Stimulated activated CD4-positive, alpha-beta T cell treated with anti-CD3 and anti-CD28 coated beads, TNF-alpha, amount 100 ng/mL, for 4 hours (primary cell): ENCODE measurements around the gene KRTAP10-1.

Experiments
- DNase-seq, 3 experiments: peaks; one replicate each; pipeline ENCODE4 v3.0.0-alpha.2; 2020; ENCODE audit warnings: low read depth in 3 of 3

The KRTAP10-1 gene

DNA sequence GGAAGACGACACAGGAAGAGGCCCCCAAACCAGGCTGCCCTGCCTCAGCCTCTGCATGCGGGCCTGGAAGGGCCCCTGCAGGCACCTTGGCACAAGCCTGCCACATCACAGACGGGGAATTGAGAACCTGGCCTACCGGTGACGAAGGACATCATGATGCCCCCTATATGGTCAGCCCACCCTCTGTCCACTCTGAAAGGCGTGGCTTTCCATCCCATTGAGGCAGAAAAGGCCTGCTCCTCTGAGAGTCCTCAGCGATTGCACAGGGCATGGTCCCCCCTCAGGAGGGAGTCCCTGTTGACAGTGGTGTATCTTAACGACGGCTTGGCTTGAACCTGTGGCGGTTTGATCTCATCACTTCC, 11.4 kb downstream of the KRTAP10-1 start:
- DNase-seq, result no peak

DNA sequence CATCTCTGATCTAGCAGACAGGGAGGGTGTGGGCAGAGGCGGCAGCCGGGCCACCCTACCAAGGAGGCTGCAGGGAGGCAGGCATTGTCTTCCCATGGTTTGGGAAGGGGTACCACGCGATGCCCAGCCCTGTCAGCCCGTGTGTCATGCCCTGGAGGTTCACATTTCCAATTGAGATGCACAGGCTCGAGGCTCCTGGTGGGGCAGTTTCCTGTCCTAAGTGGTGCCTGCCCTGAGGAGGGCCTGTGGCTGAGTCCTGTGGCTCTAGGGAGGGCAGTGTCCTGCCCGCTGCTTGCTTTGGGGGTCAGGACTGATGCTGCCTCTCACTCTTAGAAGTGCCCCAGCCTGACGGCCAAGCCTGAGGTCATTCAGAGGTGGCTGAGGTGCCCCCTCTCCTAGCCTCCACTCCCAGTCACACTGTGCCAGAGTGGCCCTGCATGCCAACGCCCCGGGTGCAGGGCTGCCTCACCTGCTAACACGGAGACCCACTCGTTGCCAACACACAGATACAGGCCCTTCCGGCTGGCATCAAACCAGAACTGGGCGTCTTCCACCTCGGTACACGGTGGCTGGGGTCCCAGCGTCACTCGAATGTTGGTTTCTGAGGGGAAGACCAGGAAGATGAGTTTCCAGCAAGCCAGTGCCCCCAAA, 11.9 kb downstream of the KRTAP10-1 start:
- no peak for DNase-seq

DNA sequence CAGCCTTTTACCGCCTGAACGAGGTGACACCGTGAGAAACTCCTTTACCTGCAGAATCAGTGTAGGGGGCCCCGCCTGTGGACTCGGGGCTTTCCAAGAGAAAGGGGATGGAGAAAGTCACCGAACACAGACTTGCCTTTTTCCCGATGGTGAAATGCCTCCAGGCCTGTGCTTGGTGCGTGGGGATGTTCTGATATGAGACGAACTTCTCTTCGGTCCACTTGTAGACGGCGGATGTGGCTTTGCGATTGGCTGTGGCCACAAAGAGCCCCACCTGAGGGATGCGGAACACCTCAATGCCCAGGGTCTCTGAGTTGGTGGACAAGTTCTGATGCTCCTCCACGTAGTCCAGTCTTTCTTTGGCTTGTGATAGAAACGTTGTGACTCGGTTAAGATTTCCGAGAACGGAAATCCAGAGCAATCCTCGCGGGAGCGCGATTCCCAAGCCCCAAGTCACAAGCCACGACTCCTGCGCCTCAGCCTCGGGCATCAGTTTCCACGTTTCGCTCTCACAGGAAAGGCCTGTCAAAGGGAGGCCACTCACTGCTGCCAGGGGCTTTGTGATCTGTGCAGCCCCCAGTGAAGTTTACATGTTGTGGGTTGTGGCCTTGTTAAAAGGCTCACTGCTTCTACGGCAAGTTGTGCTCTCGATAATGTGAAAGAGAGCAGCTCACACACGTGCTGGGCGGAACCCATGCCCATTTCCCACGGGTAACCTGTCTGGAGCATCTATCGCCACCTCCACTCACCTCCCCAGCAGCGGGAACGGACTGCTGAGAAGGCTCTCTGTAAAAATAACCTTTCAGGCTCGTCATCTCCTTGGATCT, 12.6 kb downstream of the KRTAP10-1 start:
- DNase-seq, result no peak

DNA sequence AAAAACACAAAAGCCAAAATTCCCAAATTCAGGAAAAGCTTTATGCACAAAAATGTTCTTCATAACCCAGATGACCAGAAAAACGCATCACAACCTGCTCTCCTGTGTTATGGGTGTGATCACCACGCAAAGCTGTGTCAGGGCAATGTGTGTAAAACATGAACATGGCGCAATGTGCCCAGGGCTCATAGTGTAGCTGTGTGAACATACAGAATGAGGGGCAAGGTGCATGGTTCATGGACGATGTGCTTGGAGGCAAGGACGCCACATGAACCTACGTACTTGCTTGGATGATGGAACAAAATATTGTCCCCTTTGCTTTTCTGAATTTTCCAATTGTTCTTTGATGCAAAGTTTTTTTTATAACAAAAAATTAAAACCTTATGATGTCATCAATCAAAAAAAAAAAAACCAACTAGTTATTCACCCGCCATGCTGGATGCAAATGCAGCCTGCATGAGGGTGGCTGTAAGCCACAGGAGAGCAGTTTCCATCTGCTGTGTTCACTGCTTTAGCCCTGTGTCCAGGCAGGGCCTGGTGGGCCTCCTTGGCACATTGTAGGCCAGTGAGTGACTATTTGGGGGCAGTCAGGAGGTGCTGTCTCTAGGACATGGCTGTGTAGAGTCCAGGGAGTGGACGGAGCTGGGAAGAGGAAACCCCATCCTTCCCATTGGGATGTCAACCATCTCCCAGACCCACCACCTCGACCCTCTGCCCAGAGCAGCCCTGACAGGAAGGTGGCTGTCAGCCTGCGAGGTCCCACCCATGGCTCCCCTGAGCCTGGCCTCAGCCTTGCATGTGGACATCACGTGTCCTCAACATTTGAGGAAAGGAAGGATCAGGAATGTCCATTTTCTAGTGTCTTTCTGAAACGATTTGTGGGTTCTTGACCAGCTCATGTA, 13.6 kb downstream of the KRTAP10-1 start:
- DNase-seq, result no peak

DNA sequence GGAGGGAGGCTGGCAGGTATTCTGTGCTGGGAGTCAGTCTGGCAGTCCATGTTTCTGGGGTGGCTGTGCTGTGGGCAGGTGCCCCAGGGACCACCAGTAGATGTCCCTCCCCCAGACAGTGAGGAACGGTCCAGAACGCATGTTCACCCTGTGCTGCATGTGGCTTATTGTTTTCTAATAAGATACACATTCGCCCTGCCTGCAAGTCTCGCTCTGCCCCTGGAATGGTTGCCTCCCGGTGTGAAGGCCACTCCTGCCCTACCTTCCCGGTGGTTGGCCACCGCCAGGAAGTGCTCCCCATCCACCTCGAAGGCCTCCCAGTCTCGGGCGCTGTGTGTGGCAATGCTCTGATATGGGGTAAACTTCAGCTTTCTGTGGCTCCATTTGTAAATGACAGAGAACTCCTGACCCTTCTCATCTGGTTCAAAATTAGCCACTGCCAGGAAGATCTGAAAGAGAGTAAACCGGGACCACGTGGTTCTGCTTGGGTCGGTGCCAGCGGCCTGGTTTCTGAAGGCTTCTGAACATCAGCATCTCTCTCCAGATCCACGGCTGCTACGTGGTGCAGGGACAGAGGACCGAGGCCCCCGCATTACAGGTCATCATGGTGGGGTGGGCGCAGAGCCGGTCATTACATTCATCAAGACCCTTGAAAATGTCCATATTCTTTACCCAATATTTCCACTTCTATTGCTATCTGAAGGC, 14.5 kb downstream of the KRTAP10-1 start:
- no peak for DNase-seq

DNA sequence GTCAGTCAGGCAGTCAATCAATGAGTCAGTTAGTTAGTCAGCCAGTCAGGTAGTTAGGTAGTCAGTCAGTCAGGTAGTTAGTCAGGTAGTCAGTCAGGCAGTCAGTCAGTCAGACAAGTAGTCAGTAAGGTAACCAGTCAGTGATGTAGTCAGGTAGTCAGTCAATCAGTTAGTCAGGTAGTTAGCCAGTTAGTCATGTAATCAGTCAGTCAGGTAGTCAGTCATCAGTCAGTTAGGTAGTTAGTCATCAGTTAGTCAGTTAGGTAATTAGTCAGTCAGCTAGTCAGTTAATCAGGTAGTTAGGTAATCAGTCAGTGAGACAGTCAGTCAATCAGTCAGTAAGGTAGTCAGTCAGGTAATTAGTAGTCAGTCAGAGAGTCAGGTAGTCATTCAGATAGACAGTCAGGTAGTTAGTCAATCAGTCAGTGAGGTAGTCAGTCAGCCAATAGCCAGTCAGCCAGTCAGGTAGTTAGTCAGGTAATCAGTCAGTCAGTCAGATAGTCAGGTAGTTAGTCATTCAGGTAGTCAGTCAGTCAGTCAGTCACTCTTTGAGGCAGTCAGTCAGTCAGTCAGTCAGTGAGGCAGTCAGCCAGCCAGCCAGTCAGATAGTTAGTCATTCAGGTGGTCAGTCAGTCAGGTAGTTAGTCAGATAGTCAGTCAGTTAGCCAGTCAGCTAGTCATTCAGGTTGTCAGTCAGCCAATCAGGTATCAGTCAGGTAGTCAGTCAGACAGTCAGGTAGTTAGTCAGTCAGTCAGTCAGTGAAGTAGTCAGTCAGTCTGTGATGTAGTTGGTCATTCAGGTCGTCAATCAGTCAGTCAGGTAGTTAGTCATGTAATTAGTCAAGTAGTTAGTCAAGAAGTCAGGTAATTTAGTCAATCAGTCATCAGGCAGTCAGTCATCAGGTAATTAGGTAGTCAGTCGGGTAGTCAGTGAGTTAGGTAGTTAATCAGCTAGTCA, 15.3 kb downstream of the KRTAP10-1 start:
- DNase-seq, result no peak

DNA sequence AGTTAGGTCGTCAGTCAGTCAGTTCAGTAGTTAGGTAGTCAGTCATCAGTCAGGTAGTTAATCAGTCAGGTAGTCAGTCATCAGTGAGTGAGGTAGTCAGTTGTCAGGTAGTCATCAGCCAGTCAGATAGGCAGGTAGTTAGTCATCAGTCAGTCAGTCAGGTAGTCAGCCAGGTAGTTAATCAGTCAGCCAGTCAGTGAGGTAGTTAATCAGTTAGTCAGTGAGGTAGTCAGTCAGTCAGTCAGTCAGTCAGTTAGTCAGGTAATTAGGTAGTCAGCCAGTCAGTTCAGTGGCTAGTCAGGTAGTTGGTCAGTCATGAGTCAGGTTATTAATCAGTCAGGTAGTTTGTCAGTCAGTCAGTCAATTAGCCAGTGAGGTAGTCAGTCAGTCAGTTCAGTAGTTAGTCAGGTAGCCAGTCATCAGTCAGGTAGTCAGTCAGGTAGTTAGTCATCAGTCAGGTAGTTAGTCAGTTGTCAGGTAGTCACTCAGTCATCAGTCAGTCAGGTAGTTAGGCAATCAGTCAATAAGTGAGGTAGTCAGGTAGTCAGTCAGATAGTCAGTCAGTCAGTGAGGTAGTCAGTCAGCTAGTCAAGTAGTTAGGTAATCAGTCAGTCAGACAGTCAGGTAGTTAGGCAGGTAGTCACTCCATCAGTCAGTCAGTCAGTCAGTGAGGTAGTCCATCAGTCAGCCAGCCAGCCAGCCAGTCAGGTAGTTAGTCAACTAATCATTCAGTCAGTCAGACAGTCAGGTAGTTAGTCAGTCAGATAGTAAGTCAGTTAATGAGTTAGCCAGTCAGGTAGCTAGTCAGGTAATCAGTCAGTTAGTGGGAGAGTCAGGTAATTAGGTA, 16.2 kb downstream of the KRTAP10-1 start:
- DNase-seq, result no peak

DNA sequence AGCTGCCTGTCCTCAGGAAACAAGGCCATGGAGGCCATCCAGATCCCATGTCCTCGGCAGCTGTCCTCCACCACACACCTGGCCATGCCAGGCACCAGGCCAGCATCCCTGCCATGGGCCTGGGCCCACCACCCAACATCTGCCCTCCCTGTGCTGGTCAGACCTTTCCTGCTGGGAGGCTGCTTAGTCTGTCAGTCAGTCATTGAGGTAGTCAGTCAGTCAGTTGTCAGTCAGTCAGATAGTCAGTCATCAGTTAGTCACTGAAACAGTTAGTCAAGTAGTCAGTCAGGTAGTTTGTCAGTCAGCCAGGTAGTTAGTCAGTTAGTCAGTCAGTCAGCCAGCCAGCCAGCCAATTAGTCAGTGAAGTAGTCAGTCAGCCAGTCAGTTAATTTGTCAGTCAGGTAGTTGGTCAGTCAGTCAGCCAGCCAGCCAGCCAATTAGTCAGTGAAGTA, 17.2 kb downstream of the KRTAP10-1 start:
- no peak for DNase-seq

DNA sequence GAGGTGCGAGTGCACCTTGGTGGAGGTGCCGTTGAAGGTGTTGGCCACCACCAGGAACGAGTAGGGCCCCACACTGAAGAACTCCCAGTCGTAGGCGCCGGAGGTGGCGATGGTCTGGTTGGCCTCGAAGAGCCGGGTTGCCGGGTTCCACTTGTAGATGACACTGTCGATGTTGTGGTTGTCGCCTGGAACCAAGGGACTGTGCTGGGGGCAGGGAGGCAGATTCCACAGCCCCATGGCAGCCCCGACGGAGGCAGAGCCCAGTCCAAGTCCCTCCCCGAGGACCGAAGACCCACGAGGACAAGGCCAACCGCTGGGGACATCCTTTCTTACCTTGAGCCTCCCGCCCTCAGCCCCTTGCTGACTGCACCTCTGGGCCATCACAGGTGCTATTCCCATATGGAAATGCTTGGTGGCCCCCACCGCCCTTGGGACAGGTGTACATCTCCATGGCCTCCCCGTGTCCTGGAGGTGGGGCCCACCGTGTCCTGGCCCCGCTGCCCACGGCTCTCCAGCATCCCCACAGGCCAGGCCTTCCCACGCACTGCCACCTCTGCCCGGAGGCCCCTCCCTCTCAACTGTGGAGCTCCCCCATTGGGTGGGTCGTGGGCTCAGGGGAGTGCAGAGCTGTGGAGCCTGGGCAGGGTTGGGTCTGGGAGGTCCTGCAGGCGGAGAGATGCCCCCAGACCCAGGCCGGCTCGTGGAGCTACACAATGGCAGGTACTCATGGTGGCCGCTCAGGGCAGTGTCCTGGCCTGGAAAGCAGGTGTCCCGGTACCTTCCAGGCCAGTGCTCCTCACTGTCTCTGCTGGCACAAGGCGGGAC, 17.9 kb downstream of the KRTAP10-1 start:
- no peak for DNase-seq

DNA sequence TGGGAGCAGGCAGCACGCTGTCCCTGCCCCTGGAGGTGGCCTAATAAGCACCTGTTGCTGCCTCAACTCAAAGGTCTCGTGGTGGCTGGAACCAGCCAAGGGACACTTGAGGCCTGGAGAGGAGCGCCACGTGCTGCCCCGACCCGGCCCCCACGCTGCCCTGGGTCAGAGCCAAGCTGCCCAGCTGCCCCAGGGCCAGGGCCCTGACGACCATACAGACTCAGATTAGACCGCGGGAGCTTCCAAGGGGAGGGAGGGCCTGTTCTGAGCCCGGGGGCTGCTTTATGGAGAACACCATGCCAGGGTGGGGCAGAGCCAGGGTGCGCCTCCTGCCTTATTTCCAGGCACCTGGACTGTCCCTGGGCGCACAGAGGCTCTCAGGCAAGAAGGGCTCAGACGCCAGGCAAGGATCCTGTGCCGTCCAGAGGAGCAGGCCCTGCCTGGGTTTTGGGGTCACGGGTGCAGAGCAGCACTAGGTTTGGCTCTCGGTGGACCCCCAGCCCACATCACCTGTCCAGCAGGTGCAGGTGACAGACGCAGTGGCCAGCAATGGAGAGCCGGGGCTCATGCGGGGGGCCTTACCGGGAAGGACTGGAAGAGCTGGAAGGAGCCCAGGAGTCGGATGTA, 18.6 kb downstream of the KRTAP10-1 start:
- DNase-seq, result no peak

DNA sequence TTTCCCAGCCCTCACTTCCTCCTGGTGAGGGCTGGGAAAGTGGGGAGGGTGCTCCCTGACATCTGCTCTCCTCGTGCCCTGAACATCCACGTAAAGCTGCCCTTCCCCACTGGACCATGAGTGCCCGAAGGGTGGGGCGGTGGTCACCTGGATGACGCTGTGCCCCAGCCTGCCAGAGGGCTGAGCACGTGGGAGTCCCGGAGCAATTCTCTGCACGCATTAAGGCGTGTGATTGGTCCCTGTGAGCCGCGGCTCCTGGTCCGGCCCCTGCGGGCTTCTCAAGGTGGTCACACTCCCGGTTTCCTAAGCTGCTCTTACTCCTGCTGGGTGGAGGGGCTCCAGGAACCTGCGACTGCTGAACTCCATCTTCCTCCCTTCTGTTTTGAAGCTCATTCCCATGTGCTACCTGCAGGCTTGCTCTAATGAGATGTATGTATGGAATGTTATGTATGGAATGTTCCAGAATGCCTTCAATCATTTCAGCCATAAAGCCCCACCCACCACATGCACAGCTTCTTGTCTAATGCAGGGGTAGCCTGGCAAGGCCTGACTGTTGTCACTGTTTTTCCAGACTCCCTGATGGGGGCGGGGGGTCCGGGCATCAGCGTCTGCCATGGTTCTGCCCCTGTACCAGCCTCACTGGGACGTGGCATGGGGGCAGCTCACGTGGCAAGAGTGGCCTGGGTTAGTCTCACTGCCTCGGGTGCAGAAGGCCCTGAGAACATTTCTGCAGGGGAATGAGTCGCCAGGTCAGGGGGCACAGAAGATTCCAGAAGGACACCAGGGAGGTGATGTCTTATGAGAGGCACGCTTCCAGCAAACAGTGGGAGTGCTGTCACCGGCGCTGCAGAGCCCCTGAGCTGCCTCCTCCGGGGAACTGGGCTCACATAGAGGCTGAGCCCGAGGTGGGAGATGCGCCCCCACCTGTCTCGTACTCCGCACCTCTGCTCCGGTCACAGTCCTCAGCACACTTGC, 19.4 kb downstream of the KRTAP10-1 start:
- no peak for DNase-seq

DNA sequence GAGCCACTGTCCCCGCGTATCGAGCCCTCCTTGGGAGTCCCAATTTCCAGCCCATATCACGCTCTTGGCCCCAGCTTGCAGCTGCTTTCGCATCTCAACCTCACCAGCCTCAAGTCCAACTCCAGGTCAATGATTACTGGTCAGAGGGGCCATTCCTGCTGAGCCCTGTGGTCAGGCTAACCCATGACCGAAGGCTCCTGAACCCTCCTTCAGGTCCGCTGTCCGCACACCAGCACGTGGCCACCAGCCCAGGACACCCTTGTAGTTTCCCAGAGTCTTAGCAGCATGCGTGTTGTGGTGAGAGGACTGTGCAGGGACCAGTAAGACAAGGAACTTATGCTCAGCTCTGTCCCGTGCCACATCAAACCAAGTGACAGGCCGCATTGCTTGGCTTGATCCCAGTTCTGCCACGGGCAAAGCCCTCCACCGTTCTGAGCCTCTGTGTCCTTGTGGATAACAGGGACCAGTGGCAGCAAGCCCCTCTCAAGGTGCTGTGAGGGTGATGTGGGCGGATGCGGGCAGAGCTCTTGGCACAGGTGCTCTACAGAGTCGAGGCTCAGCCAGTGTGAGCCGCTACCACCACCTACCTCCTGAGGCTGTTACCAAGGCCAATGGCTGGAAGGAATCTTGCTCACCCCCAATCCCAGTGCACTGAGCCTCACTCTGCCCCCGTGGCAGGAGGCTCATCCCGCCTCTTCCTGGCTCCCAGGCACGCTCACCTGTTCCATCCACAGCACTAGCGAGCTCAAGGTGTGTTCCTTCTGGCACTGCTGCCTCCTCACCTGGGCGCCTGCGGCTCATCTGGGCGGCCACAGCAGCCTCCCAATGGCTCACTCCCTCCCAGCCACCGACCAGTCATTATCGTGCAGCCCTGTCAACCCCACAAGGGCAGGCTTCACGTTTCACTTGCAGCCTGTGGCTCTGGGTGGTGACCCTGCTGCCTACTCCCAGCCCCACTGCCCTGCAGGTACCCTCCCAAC, 20.4 kb downstream of the KRTAP10-1 start:
- DNase-seq, result no peak

DNA sequence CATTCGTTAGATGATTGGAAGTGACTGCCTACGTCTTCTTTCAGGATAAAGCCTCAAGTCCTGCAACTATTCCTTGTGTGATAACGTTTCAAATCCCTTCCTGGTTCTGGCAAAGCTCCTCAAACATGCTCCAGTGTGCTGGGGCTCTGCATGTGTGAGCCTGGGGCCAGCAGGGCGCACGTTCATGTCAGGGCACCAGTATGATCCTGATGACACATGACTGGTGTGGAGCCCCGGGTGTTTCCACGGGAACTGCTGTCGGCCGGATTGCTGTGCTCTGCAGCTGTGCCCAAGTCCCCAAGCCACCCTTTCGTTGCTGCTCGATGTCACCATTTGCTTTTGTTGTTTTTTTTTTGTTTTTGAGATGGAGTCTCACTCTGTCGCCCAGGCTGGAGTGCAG, 21.3 kb downstream of the KRTAP10-1 start:
- no peak for DNase-seq

DNA sequence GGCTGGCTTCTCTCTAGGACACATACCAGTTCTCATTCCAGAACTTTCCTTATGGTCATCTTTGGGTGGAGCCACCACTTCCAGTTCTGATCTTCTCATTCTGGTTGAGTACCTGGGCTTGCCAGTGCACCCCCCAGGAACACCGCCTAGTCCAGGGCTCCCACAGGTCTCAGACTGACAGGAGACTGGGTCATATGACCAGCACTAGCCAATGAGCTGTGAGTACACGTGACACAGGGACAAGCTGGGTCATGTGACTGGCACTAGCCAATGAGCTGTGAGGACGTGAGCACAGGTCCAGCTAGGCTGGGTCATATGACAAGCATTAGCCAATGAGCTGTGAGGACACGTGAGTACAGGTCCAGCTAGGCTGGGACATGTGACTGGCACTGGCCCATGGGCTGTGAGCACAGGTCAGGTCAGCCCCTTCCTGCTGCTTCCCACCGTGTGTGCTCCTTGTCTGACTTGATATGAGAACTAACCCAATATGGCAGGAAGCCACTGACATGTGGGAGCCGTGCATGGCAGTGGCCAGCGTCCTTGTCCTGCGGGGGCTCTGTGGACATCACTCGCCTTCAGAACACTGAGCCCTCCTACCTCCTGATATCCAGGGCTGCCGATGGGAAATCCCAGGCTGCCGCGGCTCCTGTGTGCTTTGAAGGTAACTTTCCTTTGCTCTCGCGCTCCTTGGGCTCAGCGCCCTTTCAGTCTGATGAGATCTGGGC, 22.7 kb downstream of the KRTAP10-1 start:
- DNase-seq, result no peak

DNA sequence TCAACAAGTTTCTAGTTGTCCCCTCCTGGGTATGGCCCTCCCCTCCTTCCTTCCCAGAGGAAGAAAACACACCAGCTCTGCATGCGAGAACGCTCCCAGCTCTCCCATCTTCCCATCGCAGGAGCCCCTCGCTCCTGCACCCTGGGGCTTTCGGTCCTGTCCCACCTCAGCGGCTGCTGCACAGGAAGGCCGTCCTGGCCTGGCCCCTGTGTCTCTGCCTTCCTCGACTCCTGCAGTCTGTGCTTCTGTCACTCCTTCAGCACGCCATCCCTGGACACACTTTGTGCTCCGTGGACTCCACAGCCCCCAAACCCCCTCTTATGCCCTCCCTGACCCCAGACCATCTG, 23.2 kb downstream of the KRTAP10-1 start:
- no peak for DNase-seq
